CD4-positive, alpha-beta T cell treated with Interleukin-10 for 1 hour (primary cell): ENCODE measurements around the gene GYS2.

Source experiments
- DNase-seq: peaks from one replicate; pipeline ENCODE4 v3.0.0-alpha.2; 2020

Gene GYS2

GRCh38 chr12:21501258-21502163 is 103.1 kb downstream of the GYS2 start, which contains the start of the genes GOLT1B and RECQL:
Gene GOLT1B (plus strand): TSS chr12:21501789. CDS start chr12:21501924, 135 bp downstream.
Gene RECQL (minus strand): TSS chr12:21501635. CDS start chr12:21499570, 2,065 bp downstream.
- peak; percentile 96 for DNase-seq

- DNase-seq, result no peak
Measured at GRCh38 chr12:21500786-21501257, 103.8 kb downstream of the GYS2 start.

GRCh38 chr12:21499765-21500164 is 104.9 kb downstream of the GYS2 start:
- no peak for DNase-seq
